Activated CD4-positive, alpha-beta memory T cell treated with anti-CD3 and anti-CD28 coated beads, Interleukin-2, amount 10 ng/mL, durations not matched to agents 7 days and 5 days (primary cell): ENCODE results near the gene PRPF19. TPM values are rescaled to one million over a fixed set of nuclear protein-coding genes. Genes with fewer than 3 reads are reported as not detected.

Source experiments
- CTCF ChIA-PET: fragments of 350-600 bp; sonication (Branson Sonifier 250); formaldehyde crosslinking; loops from one replicate; lab custom pipeline; 2021; ENCODE audit warnings: antibody characterized with exemption, inconsistent platforms; lab: Charles Lee
- POLR2A ChIA-PET: fragments of 350-600 bp; sonication (Branson Sonifier 250); formaldehyde crosslinking; loops from one replicate; lab custom pipeline; 2021; ENCODE audit warnings: antibody characterized with exemption; lab: Charles Lee
- DNase-seq: peaks from one replicate; pipeline ENCODE4 v3.0.0-alpha.2; 2020
- H3K27ac Mint-ChIP-seq: one replicate; pipeline ENCODE4 v1.8.0; 2021; ENCODE audit warnings: mild to moderate bottlenecking, mixed read lengths
- H3K27me3 Mint-ChIP-seq: one replicate; pipeline ENCODE4 v1.8.0; 2021; ENCODE audit warnings: mixed read lengths
- H3K36me3 Mint-ChIP-seq: one replicate; pipeline ENCODE4 v1.8.0; 2021; ENCODE audit warnings: low read depth, mixed read lengths
- H3K4me1 Mint-ChIP-seq: one replicate; pipeline ENCODE4 v1.8.0; 2021; ENCODE audit warnings: mixed read lengths
- H3K4me3 Mint-ChIP-seq: one replicate; pipeline ENCODE4 v1.8.0; 2021; ENCODE audit warnings: mild to moderate bottlenecking, mixed read lengths
- H3K9me3 Mint-ChIP-seq: one replicate; pipeline ENCODE4 v1.8.0; 2021; ENCODE audit warnings: mixed read lengths
- total RNA-seq, 2 experiments: library from RNA; stranded (reverse); gene quantifications; one replicate each; pipeline ENCODE4 v1.2.3, GENCODE V29; 2021

The PRPF19 gene
- total RNA-seq, 2 experiments from 2014 or later: 99.2 to 103 TPM

DNA sequence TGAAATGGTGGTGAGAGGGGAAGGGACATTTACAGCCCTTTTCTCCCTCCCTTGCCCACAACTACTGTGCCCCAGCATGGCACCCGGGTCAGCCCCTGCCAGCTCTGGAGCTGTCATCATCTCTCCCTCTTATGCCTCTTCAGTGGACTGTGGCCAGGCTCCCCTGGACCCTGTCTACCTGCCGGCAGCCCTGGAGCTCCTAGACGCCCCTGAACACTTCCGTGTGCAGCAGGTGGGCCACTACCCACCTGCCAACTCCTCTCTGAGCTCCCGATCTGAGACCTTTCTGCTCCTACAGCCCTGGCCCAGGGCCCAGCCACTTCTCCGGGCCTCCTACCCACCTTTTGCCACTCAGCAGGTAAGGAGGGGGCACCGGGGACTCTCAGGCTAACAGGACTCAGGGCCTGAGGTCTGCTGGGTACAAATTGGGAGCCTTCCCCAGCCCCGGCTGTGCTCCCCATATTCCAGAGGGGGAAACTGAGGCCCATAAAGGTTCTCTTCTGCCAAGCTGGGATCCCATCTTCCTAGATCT, 20.7 kb upstream of the PRPF19 start:
- CTCF ChIA-PET: no interaction called here
- Mint-ChIP-seq H3K27me3 (peaks cover 43% of the 10 kb centered on the region), H3K27ac (no peak overlapping the region), H3K4me1 (peaks cover 15% of the 10 kb centered on the region), H3K36me3 (peaks cover 15% of the 10 kb centered on the region), H3K9me3 (no peaks in the 10 kb centered on the region), H3K4me3 (no peak overlapping the region)
- DNase-seq: no peak
- POLR2A ChIA-PET: no interaction called here

DNA sequence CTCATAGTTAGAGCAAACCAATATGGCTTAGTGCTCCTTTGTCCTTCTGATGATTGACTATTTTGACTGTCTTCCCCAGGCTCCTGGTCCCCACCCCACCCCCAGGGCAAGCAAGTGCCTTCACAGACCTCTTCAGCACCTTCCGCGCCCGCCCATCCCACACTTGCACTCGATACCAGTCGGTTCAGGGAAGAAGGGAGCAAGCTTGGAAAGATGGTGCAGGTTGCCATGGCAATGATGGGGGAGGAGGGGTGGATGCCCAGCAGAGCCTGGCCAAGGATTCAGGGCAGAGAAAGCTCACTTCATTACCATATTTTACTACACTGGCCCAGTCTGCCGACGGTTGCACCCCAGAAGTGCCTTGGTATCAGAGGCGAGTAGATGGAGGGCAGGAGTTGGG, 20.1 kb upstream of the PRPF19 start:
- POLR2A ChIA-PET: interaction anchor here (0.6 kb wide), 1 partner anchor 11 kb away, joined by 3 read pairs; no protein-coding TSS in a partner anchor

GRCh38 chr11:60925868-60926267, 19.5 kb upstream of the PRPF19 start:
- POLR2A ChIA-PET: interaction anchor here (0.6 kb wide), 1 partner anchor 11 kb away, joined by 3 read pairs; no protein-coding TSS in a partner anchor
- H3K27ac Mint-ChIP-seq: no peak overlapping the region
- peaks cover 40% of the 10 kb centered on the region for H3K27me3 Mint-ChIP-seq
- CTCF ChIA-PET: no interaction called here
- no peak for DNase-seq
- peaks cover 24% of the 10 kb centered on the region for H3K36me3 Mint-ChIP-seq
- H3K4me1 Mint-ChIP-seq: peaks cover 15% of the 10 kb centered on the region
- H3K9me3 Mint-ChIP-seq: no peaks in the 10 kb centered on the region
- H3K4me3 Mint-ChIP-seq: no peak overlapping the region

More for the DNA sequence above, 20.1 kb upstream of the PRPF19 start:
- no peak for DNase-seq
- CTCF ChIA-PET: no interaction called here
- peaks cover 19% of the 10 kb centered on the region for H3K36me3 Mint-ChIP-seq
- H3K9me3 Mint-ChIP-seq: no peaks in the 10 kb centered on the region
- H3K4me1 Mint-ChIP-seq: peaks cover 15% of the 10 kb centered on the region
- no peak overlapping the region for H3K27ac Mint-ChIP-seq
- H3K4me3 Mint-ChIP-seq: no peak overlapping the region
- H3K27me3 Mint-ChIP-seq: peaks cover 43% of the 10 kb centered on the region

GRCh38 chr11:60924906-60925853, 18.8 kb upstream of the PRPF19 start:
- POLR2A ChIA-PET: no interaction called here
- H3K27ac Mint-ChIP-seq: no peak overlapping the region
- DNase-seq: no peak

DNA sequence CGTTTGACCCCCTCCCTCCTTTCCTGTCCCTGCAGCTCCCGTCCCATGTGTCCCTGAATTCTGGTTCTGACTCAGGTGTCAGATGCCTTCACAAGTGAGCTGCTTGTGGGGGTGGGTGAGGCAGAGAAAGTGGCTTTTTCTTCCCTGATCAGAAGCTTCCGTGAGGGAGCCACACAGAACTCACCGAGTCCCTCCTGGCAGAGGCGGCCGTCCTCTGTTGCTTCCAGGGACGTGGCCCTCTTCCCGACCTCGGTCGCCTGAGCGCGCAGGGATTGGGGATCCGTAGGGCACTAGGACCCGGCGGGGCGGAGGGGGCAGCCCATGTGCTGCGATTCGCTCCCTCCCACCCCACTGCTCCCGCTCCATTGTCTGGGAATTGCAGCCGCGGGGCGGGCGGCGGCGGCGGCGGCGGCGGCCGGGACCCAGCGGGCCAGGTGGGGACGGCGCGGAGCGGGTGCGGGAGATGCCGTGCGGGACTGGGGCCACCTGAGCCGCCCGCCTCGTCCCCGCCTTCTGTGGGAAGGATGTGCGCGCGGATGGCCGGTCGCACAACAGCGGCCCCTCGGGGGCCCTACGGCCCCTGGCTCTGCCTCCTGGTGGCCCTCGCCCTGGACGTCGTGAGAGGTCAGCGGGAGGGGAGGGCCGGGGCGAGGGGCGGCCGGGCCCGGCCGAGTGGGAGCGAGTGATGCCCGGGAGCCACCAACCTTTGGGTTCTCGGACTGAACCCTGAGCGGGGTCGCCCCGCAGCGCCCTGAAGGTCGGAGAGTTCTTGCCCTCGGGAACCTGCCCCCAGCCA, 17.9 kb upstream of the PRPF19 start, which contains the start of gene TMEM132A:
Gene TMEM132A (plus strand): TSS at position 351 of the 796 bp plus-strand sequence. CDS start 174 bp downstream, at position 525.
- DNase-seq: no peak
- Mint-ChIP-seq H3K4me1 (peaks cover 16% of the 10 kb centered on the region), H3K27ac (no peak within 1 kb of the TSS), H3K36me3 (peaks cover 37% of the 10 kb centered on the region), H3K9me3 (no peaks in the 10 kb centered on the region), H3K27me3 (peaks cover 30% of the 10 kb centered on the region), H3K4me3 (peak within 1 kb of the TSS; percentile 24)
- ChIA-PET POLR2A (interaction anchor here (0.6 to 1.2 kb wide), 4 partner anchors 9 to 47 kb away, joined by 3 to 6 read pairs (median 4); partner anchors contain the start of genes CD6 and TMEM109), CTCF (no interaction called here)

More at GRCh38 chr11:60924906-60925853, 18.8 kb upstream of the PRPF19 start:
- Mint-ChIP-seq H3K36me3 (peaks cover 31% of the 10 kb centered on the region), H3K4me3 (no peak overlapping the region), H3K27me3 (peaks cover 37% of the 10 kb centered on the region), H3K9me3 (no peaks in the 10 kb centered on the region), H3K4me1 (peaks cover 15% of the 10 kb centered on the region)
- CTCF ChIA-PET: no interaction called here

GRCh38 chr11:60923800-60924109, 17.4 kb upstream of the PRPF19 start:
- ChIA-PET POLR2A (interaction anchor here (0.7 to 1.2 kb wide), 4 partner anchors 8 to 48 kb away, joined by 3 to 6 read pairs (median 4); partner anchors contain the start of gene CD6), CTCF (no interaction called here)
- peaks cover 28% of the 10 kb centered on the region for H3K27me3 Mint-ChIP-seq
- DNase-seq: no peak
- H3K4me3 Mint-ChIP-seq: no peak overlapping the region
- no peaks in the 10 kb centered on the region for H3K9me3 Mint-ChIP-seq
- peaks cover 37% of the 10 kb centered on the region for H3K36me3 Mint-ChIP-seq
- peaks cover 17% of the 10 kb centered on the region for H3K4me1 Mint-ChIP-seq
- H3K27ac Mint-ChIP-seq: no peak overlapping the region

GRCh38 chr11:60923326-60923725, 16.9 kb upstream of the PRPF19 start:
- POLR2A ChIA-PET: interaction anchor here (0.7 to 1.2 kb wide), 4 partner anchors 8 to 48 kb away, joined by 3 to 6 read pairs (median 4); partner anchors contain the start of gene CD6
- Mint-ChIP-seq H3K36me3 (peaks cover 37% of the 10 kb centered on the region), H3K27me3 (peaks cover 28% of the 10 kb centered on the region), H3K27ac (no peak overlapping the region), H3K4me1 (peaks cover 17% of the 10 kb centered on the region), H3K9me3 (no peaks in the 10 kb centered on the region), H3K4me3 (no peak overlapping the region)
- no peak for DNase-seq
- CTCF ChIA-PET: no interaction called here

DNA sequence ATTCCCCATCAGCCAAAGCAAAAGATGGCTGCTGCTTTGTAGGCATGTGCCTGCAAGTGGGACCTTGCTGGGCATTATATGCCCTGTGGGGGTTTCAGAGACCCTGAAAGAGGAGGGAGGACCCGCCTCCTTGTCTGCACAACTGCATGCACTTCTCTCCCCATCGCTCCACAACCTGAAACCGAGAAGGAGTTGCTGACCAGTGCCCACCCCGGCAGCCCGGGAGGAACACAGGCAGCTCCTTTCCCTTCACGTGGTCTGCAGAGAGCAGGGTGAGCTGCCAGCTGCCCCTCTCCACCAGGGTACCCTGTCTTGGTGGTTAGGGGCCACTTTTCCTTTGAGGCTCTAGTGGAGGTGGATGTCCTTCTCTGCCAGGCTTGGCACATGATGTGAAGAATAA, 16.5 kb upstream of the PRPF19 start:
- ChIA-PET CTCF (no interaction called here), POLR2A (interaction anchor here (0.7 kb wide), 1 partner anchor 9 kb away, joined by 3 read pairs; no protein-coding TSS in a partner anchor)
- H3K4me1 Mint-ChIP-seq: peaks cover 20% of the 10 kb centered on the region
- no peak overlapping the region for H3K4me3 Mint-ChIP-seq
- H3K36me3 Mint-ChIP-seq: peaks cover 37% of the 10 kb centered on the region
- H3K27me3 Mint-ChIP-seq: peaks cover 28% of the 10 kb centered on the region
- H3K9me3 Mint-ChIP-seq: no peaks in the 10 kb centered on the region
- no peak for DNase-seq
- H3K27ac Mint-ChIP-seq: no peak overlapping the region

- CTCF ChIA-PET: interaction anchor here (1.5 kb wide), 1 partner anchor 265 kb away, joined by 3 read pairs; no protein-coding TSS in a partner anchor
- Mint-ChIP-seq H3K4me3 (no peak overlapping the region), H3K36me3 (peaks cover 42% of the 10 kb centered on the region), H3K9me3 (no peaks in the 10 kb centered on the region), H3K4me1 (peaks cover 25% of the 10 kb centered on the region), H3K27me3 (peaks cover 23% of the 10 kb centered on the region), H3K27ac (no peak overlapping the region)
- POLR2A ChIA-PET: interaction anchor here (1.1 kb wide), 1 partner anchor 9 kb away, joined by 3 read pairs; no protein-coding TSS in a partner anchor
- no peak for DNase-seq
Observed at GRCh38 chr11:60921777-60922335, 15.5 kb upstream of the PRPF19 start.

- H3K4me1 Mint-ChIP-seq: peaks cover 30% of the 10 kb centered on the region
- no peak overlapping the region for H3K27ac Mint-ChIP-seq
- H3K9me3 Mint-ChIP-seq: no peaks in the 10 kb centered on the region
- H3K36me3 Mint-ChIP-seq: peaks cover 42% of the 10 kb centered on the region
- H3K27me3 Mint-ChIP-seq: peaks cover 17% of the 10 kb centered on the region
- ChIA-PET POLR2A (interaction anchor here (1.1 kb wide), 1 partner anchor 9 kb away, joined by 3 read pairs; no protein-coding TSS in a partner anchor), CTCF (interaction anchor here (1.5 kb wide), 1 partner anchor 266 kb away, joined by 3 read pairs; no protein-coding TSS in a partner anchor)
- no peak overlapping the region for H3K4me3 Mint-ChIP-seq
- no peak for DNase-seq
Observed at GRCh38 chr11:60921259-60921658, 14.9 kb upstream of the PRPF19 start.

DNA sequence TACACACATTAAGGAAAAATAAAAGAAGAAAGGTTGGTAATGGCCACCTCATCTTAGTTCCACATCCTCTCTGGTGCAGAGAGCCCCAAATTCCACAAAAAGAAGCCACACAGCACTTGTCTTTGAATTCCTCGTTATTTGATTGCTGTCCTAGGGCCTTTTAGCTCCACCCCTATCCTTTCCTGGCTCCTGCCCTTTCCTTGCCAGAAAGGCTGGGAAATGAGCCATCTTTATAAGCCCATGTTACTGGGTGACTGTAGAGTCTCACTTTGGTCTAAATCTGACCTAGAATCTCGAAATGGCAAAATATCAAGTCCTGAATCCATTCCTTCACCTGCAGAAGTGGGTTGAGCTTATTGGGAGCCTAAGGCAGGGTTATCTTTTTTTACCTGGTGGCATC, 13.6 kb upstream of the PRPF19 start:
- H3K36me3 Mint-ChIP-seq: peaks cover 46% of the 10 kb centered on the region
- ChIA-PET POLR2A (interaction anchor here (1.1 kb wide), 1 partner anchor 9 kb away, joined by 3 read pairs; no protein-coding TSS in a partner anchor), CTCF (no interaction called here)
- peaks cover 4% of the 10 kb centered on the region for H3K27me3 Mint-ChIP-seq
- H3K27ac Mint-ChIP-seq: no peak overlapping the region
- peaks cover 30% of the 10 kb centered on the region for H3K4me1 Mint-ChIP-seq
- H3K4me3 Mint-ChIP-seq: no peak overlapping the region
- no peak for DNase-seq
- H3K9me3 Mint-ChIP-seq: no peaks in the 10 kb centered on the region

DNA sequence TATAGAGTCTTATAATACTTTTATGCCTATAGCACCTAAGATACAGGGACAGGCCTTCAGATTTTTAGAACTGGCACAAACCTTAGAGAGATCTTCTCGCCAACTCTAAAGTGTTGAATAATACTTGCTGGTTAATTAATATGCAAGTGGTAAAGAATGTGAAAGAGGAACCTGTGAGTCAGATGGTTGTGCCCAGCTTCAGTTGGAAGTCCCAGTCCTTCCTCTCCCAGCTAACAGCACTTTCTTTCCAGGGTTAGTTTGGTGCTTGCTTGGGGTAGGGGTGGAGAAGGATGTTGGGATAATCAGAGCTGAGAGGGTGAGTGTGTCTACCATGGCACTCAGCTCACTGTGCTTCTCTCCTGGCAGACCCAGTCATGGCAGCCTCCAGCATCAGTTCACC, 12.9 kb upstream of the PRPF19 start:
- H3K36me3 Mint-ChIP-seq: peaks cover 46% of the 10 kb centered on the region

More for the DNA sequence above, 12.9 kb upstream of the PRPF19 start:
- no peak for DNase-seq
- POLR2A ChIA-PET: interaction anchor here (1.1 kb wide), 1 partner anchor 9 kb away, joined by 3 read pairs; no protein-coding TSS in a partner anchor
- Mint-ChIP-seq H3K27me3 (peaks cover 3% of the 10 kb centered on the region), H3K4me3 (no peak overlapping the region), H3K27ac (no peak overlapping the region), H3K4me1 (peaks cover 30% of the 10 kb centered on the region), H3K9me3 (no peaks in the 10 kb centered on the region)
- CTCF ChIA-PET: interaction anchor here (0.7 kb wide), 1 partner anchor 11 kb away, joined by 3 read pairs; no protein-coding TSS in a partner anchor
